Muscle of arm (tissue), 12 donors: ENCODE results near the gene C1orf167. TPM values are rescaled to one million over a fixed set of nuclear protein-coding genes. Genes with fewer than 3 reads are reported as not detected.

ENCODE experiments used
- DNase-seq: peaks from one replicate; pipeline ENCODE4 v3.0.0-alpha.2; 2013
- polyA plus RNA-seq, 12 donors: library from polyadenylated mRNA; unstranded; fragments of 120-200 nt; gene quantifications; one replicate each; pipeline ENCODE4 v1.2.1, GENCODE V29; 2013; ENCODE audit not compliant: insufficient read length in 12 of 12

Gene C1orf167
- polyA plus RNA-seq, 12 donors: 1.8 to 10.6 (median 5.7) TPM; not detected in 2

DNA sequence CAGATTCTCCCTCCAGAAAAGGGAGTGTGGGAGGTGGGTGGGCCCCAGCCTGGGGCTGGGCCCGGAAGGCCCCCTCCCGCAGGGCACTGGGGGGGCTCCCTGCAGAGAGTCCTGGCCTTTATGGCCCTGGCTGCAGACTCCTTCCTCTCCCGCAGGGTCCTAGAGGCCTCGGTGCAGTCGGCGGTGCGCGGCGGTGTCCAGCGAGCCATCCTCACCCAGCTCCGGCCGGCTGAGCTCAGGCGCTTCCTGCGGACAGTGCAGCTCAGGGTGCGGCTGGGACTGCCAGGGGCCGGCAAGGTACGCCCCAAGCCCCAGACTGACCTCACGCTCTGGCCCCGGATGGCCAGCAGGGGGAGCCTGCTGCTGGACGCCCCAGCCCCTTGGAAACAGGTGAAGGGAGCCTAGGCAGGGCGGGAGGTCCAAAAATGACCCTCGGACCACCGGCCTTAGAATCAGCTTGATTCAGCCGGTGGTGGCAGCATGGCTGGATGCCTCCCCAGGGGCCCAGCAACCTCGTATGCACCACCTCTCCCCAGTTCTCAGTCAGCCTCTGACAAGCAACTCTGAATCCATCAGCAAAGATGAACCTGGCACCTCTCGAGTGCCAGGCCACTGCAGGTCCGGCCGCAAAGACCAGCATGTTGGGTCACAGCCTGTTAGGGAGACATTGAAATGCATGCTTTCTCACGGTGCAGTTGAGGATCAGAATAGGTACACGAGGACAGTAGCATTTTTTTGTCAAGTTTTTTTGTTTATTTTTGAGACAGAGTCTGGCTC is 23.2 kb downstream of the C1orf167 start:
- peak; percentile 49 for DNase-seq

- no peak for DNase-seq
These were observed 24.2 kb downstream of the C1orf167 start for GRCh38 chr1:11786168-11786567.

- DNase-seq: no peak
These were observed 25.3 kb downstream of the C1orf167 start for GRCh38 chr1:11787251-11787803.

GRCh38 chr1:11787804-11788436 is 25.9 kb downstream of the C1orf167 start:
- DNase-seq: no peak

- DNase-seq: no peak
These were observed 26.6 kb downstream of the C1orf167 start for GRCh38 chr1:11788549-11789053.

DNA sequence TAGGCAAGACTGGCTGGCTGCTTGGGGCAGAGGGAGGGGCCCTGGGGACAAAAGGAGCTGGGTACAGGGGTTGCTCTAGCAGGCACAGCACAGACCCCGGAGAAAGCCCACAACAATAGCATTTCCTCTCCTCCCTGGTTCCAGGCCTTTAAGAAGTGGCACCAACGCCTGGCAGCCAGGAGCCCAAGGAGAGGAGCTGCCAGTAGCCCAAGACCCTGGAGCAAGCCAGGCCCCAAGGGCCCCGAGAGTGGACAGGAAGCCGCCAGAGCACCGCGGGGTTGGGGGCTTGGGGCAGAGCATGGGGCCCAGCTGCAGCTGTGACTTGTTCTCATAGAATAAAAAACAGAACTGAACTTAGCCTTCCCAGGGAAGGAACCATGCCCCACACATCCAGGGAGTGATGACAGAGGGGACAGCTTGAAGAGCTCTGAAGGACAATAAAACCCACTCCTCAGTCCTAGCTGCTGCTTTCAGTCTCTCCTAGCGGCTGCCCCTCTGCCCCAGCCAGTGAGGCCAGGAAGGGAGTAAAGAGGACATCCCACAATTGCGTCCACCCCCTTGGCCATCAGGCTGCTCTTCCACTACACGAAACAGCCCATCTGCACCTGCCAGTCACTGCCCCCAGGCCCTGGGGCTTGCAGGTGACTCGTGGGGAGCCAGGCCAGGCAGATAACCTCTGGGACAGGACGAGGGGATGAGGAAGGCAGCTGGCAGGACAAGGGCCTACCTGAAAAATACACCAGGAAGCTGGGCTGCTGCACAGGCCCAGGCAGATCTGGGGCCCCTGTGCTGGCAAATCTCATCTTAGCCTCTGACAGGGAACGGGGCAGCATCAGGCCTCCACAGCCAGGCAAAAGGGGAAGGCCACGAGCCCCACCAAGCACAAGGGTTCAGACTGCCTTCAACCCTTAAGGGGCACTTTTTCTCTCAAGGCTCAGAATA is 27.4 kb downstream of the C1orf167 start:
- DNase-seq: no peak

GRCh38 chr1:11790101-11790879 is 28.3 kb downstream of the C1orf167 start:
- DNase-seq: no peak

DNA sequence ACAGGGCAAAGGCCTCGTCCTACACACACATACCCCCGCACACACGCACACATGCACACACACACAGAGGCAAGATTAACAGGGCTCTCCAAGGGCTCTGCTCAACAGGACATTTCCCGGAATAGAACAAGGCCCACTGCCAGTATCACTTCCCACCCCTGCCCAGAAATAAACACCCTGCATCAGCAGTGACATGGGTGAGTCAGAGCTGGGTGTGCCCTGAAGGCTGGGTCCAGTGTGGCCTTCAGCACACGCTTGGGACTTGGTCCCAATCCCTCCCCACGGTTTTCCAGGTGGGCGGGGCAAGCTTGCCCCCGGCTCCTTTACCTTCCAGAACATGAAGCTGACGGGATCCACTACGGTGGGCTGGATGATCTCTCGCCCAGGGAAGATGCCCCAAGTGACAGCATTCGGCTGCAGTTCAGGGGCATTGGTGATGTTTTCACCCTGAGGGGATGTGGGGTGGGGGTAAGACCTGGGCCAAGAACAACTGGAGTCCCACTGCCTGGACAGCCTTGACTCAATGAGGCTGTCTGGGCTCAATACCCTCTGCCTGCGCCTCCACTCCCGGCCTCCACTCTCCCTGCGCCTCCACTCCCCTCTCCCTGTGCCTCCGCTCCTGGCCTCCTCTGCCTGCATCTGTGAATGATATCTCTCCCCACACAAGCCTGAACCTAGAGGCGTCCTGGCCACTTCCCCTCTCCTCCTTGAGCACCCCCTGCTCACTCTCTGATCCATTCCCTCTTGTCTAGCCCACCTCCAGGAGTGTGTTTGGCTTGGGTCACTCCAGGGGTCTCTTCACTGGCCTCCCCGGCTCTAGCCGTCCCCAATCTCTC is 29.1 kb downstream of the C1orf167 start:
- peak; percentile 67 for DNase-seq

DNA sequence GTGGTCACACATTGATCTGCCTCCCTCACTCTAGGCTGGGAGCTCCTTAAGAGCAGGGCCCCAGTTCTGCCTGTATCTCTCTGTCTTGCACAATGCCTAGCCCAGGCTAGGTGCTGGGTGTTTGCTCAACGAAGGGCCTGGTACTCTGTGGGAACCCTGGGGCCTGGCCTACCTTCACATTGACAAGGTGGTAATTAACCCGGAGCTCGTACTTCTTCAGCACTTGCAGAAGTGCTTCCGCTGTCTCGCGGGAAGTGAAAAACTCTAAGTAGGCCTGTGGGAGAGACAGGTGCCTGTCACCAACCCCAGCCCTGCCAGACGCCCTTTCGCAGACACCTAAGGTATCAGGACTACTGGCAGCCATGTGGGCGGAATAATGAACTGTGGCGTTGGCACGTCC is 30.1 kb downstream of the C1orf167 start:
- no peak for DNase-seq

DNA sequence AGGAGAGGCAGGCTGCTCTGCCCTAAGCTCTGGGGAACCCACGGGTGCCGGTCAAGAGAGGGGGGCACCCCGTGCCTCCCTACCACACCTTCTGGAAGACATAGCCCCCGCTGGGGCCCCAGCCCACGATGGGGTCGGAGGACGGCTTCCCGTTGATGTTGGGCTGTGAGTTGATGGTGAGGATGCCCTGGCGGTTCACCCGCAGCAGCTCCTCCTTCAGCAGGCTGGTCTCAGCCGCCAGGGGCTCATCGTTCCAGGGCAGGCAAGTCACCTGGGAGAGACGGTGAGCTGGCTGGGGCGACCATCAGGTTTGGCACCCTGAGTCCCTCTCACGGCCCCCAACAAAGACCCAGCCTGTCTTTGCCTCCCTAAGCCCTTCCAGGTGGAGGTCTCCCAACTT is 31.8 kb downstream of the C1orf167 start:
- no peak for DNase-seq

GRCh38 chr1:11794446-11795237 is 32.6 kb downstream of the C1orf167 start:
- DNase-seq: no peak

GRCh38 chr1:11795238-11795890 is 33.4 kb downstream of the C1orf167 start:
- DNase-seq: no peak

GRCh38 chr1:11796036-11796828 is 34.2 kb downstream of the C1orf167 start:
- no peak for DNase-seq

- no peak for DNase-seq
These were observed 35.7 kb downstream of the C1orf167 start for GRCh38 chr1:11797525-11798216.

- DNase-seq: no peak
These were observed 37.1 kb downstream of the C1orf167 start for GRCh38 chr1:11799099-11799498.

- DNase-seq: no peak
These were observed 37.9 kb downstream of the C1orf167 start for GRCh38 chr1:11799896-11800295.

DNA sequence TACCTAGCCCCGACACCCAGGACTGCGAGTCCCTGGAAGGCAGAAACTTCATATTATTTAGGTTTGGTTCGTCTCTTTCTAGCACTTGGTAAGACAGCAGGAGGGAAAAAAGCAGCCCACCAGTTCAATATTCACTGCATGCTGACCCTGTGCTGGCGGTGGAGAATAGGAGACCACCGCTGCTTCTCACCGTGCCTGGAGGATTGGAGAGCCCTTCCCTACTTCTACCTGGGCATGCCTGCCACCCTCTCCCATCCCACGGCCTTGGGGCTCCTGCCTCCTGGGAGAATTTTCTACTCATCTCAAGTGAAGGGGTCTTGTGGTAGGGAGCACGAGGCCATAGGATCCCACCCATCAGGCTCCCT is 38.4 kb downstream of the C1orf167 start:
- no peak for DNase-seq
